Thymus (tissue), 11 donors: ENCODE data around the gene SNCAIP. TPM values are rescaled to one million over a fixed set of nuclear protein-coding genes. Genes with fewer than 3 reads are reported as not detected.

ENCODE experiments used
- DNase-seq, 9 donors: peaks; one replicate each; pipeline ENCODE4 v3.0.0-alpha.2; 2013; ENCODE audit warnings: low spot score in 9 of 9, low read depth in 6 of 9, missing footprints in 1 of 9
- H3K27ac ChIP-seq, 2 donors: one replicate each; pipeline ENCODE4 v1.5.1; 2013; ENCODE audit warnings: control low read depth in 1 of 2, low read depth in 1 of 2, low read length in 1 of 2, mild to moderate bottlenecking in 1 of 2, moderate library complexity in 1 of 2
- H3K27me3 ChIP-seq, 2 donors: one replicate each; pipeline ENCODE4 v1.5.1; 2013; ENCODE audit warnings: low read length in 1 of 2; ENCODE audit not compliant: control insufficient read depth in 2 of 2, insufficient read depth in 1 of 2
- H3K36me3 ChIP-seq, 2 donors: one replicate each; pipeline ENCODE4 v1.5.1; 2013; ENCODE audit warnings: low read length in 1 of 2, mild to moderate bottlenecking in 1 of 2, moderate library complexity in 1 of 2; ENCODE audit not compliant: control insufficient read depth in 2 of 2, insufficient read depth in 2 of 2
- H3K4me1 ChIP-seq, 2 donors: one replicate each; pipeline ENCODE4 v1.5.1; 2013; ENCODE audit warnings: low read length in 2 of 2; ENCODE audit not compliant: control insufficient read depth in 2 of 2, insufficient read depth in 2 of 2
- H3K4me3 ChIP-seq, 2 donors: one replicate each; pipeline ENCODE4 v1.5.1; 2013; ENCODE audit warnings: low read length in 2 of 2, control low read depth in 1 of 2, mild to moderate bottlenecking in 1 of 2
- H3K9me3 ChIP-seq, 2 donors: one replicate each; pipeline ENCODE4 v1.5.1; 2013; ENCODE audit warnings: low read length in 1 of 2, mild to moderate bottlenecking in 1 of 2; ENCODE audit not compliant: control insufficient read depth in 2 of 2, insufficient read depth in 1 of 2
- WGBS: extraction: QIAGEN DNeasy Blood & Tissue Kit; methylation state at CpG from one replicate; pipeline ENCODE4 v1.1.7; 2013; 5-methylcytosine and 5-hydroxymethylcytosine counted together
- polyA plus RNA-seq: library from polyadenylated mRNA; stranded (reverse); fragments of 200-250 nt; gene quantifications from one replicate; pipeline ENCODE4 v1.2.3, GENCODE V29; 2013
- total RNA-seq: library from RNA; stranded (reverse); fragments of 120-200 nt; gene quantifications from one replicate; pipeline ENCODE4 v1.2.4, GENCODE V29; 2013
- donor health status: healthy.

The SNCAIP gene
- total and polyA plus RNA-seq, 2 donors = 5.2 to 7.4 TPM

GRCh38 chr5:122394284-122394930 lies 82.4 kb downstream of the SNCAIP start:
- no peaks in the 10 kb centered on the region for H3K27me3 ChIP-seq
- no peaks in the 10 kb centered on the region for H3K9me3 ChIP-seq
- WGBS = 93% methylated on average over 6 of the region's 6 CpGs
- H3K4me1 ChIP-seq = no peaks in the 10 kb centered on the region
- no peak overlapping the region for H3K27ac ChIP-seq
- DNase-seq = no peak
- no peak overlapping the region for H3K4me3 ChIP-seq
- no peaks in the 10 kb centered on the region for H3K36me3 ChIP-seq

GRCh38 chr5:122398016-122398415 lies 86.0 kb downstream of the SNCAIP start:
- no peak for DNase-seq
- H3K36me3 ChIP-seq = no peaks in the 10 kb centered on the region
- no peaks in the 10 kb centered on the region for H3K27me3 ChIP-seq
- H3K4me1 ChIP-seq = no peaks in the 10 kb centered on the region
- H3K9me3 ChIP-seq = no peaks in the 10 kb centered on the region
- 87% methylated on average over 2 of the region's 2 CpGs for WGBS
- no peak overlapping the region for H3K27ac ChIP-seq
- no peak overlapping the region for H3K4me3 ChIP-seq

GRCh38 chr5:122400341-122400740 lies 88.3 kb downstream of the SNCAIP start:
- Histone ChIP-seq H3K36me3 (no peaks in the 10 kb centered on the region), H3K27ac (no peak overlapping the region), H3K27me3 (no peaks in the 10 kb centered on the region), H3K4me3 (no peak overlapping the region), H3K4me1 (no peaks in the 10 kb centered on the region), H3K9me3 (no peaks in the 10 kb centered on the region)
- WGBS = 95% methylated on average over 1 of the region's 1 CpG
- DNase-seq = no peak

GRCh38 chr5:122400938-122401337 lies 88.9 kb downstream of the SNCAIP start:
- H3K4me1 ChIP-seq = no peaks in the 10 kb centered on the region
- no peak for DNase-seq
- H3K9me3 ChIP-seq = no peaks in the 10 kb centered on the region
- H3K36me3 ChIP-seq = no peaks in the 10 kb centered on the region
- no peaks in the 10 kb centered on the region for H3K27me3 ChIP-seq
- WGBS = 89% methylated on average over 1 of the region's 1 CpG
- H3K27ac ChIP-seq = no peak overlapping the region
- H3K4me3 ChIP-seq = no peak overlapping the region

GRCh38 chr5:122401976-122402725 lies 90.1 kb downstream of the SNCAIP start:
- Histone ChIP-seq H3K9me3 (no peaks in the 10 kb centered on the region), H3K4me3 (no peak overlapping the region), H3K27me3 (no peaks in the 10 kb centered on the region), H3K27ac (no peak overlapping the region), H3K36me3 (no peaks in the 10 kb centered on the region), H3K4me1 (no peaks in the 10 kb centered on the region)
- 90% methylated on average over 4 of the region's 4 CpGs for WGBS
- no peak for DNase-seq

GRCh38 chr5:122402955-122403685 lies 91.1 kb downstream of the SNCAIP start:
- H3K4me1 ChIP-seq = no peaks in the 10 kb centered on the region
- H3K9me3 ChIP-seq = no peaks in the 10 kb centered on the region
- H3K4me3 ChIP-seq = no peak overlapping the region
- no peaks in the 10 kb centered on the region for H3K36me3 ChIP-seq
- no peak for DNase-seq
- H3K27me3 ChIP-seq = no peaks in the 10 kb centered on the region
- WGBS = 92% methylated on average over 6 of the region's 6 CpGs
- H3K27ac ChIP-seq = no peak overlapping the region

- 96% methylated on average over 5 of the region's 5 CpGs for WGBS
- H3K27ac ChIP-seq = no peak overlapping the region
- H3K4me1 ChIP-seq = no peaks in the 10 kb centered on the region
- no peaks in the 10 kb centered on the region for H3K36me3 ChIP-seq
- no peaks in the 10 kb centered on the region for H3K27me3 ChIP-seq
- DNase-seq = no peak
- no peaks in the 10 kb centered on the region for H3K9me3 ChIP-seq
- H3K4me3 ChIP-seq = no peak overlapping the region
Measured at GRCh38 chr5:122404018-122404417, 92.0 kb downstream of the SNCAIP start.

GRCh38 chr5:122404653-122405362 lies 92.8 kb downstream of the SNCAIP start:
- DNase-seq = no peak
- H3K27me3 ChIP-seq = no peaks in the 10 kb centered on the region
- no peak overlapping the region for H3K27ac ChIP-seq
- H3K9me3 ChIP-seq = no peaks in the 10 kb centered on the region
- WGBS = 75% methylated on average over 1 of the region's 1 CpG
- H3K4me1 ChIP-seq = no peaks in the 10 kb centered on the region
- no peaks in the 10 kb centered on the region for H3K36me3 ChIP-seq
- H3K4me3 ChIP-seq = no peak overlapping the region

- H3K9me3 ChIP-seq = no peaks in the 10 kb centered on the region
- H3K4me1 ChIP-seq = no peaks in the 10 kb centered on the region
- H3K4me3 ChIP-seq = no peak overlapping the region
- no peaks in the 10 kb centered on the region for H3K36me3 ChIP-seq
- 96% methylated on average over 3 of the region's 3 CpGs for WGBS
- no peak for DNase-seq
- no peak overlapping the region for H3K27ac ChIP-seq
- no peaks in the 10 kb centered on the region for H3K27me3 ChIP-seq
Measured at GRCh38 chr5:122405751-122406150, 93.7 kb downstream of the SNCAIP start.
